ENCODE results near the gene SEPTIN5. TPM values are rescaled to one million over a fixed set of nuclear protein-coding genes. Genes with fewer than 3 reads are reported as not detected.
A peak's percentile ranks its signal among the peaks of the same experiment; 100 is the strongest.
"Not testable (repeated sequence)": the region's sequence is repeated elsewhere in the genome, so short reads cannot be mapped to it uniquely, and the experiment has no call there.

SEPTIN5 gene
- total RNA-seq, result 22.5 TPM

DNA sequence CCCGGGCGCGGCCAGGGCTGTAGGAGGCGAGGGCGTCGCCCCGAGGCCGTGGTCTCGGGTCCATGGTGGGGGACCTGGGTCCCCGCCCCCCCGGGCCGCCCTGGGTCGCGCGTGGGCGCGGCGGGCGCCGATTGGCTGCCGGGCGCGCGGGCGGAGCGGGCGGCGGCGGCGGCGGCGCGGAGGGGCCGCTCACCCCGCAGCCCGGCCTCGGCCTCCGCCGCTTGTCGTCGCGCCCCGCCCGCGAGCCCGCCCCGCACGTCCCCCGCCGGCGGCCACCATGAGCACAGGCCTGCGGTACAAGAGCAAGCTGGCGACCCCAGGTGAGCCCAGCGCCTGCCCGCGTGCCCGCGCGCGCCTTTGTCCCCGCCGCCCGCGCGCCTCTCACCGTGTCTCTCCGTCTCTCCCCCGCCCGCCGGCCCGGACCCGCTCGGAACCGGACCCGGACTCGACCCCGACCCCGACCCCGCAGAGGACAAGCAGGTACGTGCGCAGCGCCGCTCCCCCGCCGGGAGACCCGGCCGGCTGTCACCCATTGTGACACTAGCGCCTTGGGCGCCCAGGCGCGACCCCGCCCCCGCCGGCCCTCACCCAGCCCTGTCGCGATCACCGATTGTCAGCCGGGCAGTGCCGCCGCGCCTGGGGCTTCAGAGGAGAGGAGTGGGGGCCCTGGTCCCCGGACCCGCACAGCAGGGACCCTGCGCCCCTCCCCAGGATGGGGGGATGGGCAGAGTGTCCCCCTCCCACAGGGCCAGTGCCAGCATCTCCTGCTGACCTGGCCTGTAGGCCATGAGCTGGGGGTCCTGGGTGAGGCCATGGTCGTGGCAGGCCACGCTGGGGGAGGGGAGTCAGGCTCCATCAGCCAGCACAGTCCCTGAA is at the start of gene SEPTIN5:
TSS of gene SEPTIN5 (plus strand) at position 192 of the 876 bp plus-strand sequence. CDS start at position 278, 86 bp downstream.
- intact Hi-C loops (cut with DNase I), result no loop called here
- DNase-seq (ENCODE audit: low spot score) (no peak), ATAC-seq (no peak)

DNA sequence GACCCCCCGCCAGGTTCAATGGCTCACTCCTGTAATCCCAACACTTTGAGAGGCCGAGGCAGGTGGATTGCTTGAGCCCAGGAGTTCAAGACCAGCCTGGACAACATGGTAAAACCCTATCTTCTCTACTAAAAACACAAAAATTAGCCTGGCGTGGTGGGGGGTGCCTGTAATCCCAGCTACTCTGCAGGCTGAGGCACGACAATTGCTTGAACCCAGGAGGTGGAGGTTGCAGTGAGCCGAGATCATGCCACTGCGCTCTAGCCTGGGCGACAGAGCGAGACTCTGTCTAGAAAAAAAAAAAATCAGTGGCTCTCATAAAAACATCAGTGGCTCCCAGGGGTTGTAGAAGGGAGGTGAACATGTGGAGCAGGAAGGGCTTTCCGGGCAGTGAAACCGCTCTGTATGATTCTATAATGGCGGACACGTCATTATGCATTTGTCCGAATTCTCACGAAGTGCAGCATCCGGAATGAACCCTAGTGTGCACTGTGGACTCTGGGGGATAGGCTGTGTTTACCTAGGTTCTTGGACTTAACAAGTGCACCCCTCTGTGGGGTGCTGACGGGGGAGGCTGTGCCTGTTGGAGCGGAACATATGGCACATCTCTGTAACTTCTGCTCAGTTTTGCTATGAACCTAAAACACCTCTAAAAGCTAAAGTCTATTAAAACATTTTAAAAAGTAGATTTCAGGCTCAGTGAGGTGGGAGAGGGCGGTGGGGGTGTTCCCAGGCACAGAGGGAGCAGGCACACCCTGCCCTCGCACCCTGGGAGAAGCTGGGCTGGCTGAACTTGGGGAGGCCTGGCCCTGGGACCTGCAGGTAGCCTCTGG is 49.1 kb upstream of the SEPTIN5 start:
- intact Hi-C loops (cut with DNase I), result no loop called here
- ATAC-seq (no peak), DNase-seq (ENCODE audit: low spot score) (no peak)

DNA sequence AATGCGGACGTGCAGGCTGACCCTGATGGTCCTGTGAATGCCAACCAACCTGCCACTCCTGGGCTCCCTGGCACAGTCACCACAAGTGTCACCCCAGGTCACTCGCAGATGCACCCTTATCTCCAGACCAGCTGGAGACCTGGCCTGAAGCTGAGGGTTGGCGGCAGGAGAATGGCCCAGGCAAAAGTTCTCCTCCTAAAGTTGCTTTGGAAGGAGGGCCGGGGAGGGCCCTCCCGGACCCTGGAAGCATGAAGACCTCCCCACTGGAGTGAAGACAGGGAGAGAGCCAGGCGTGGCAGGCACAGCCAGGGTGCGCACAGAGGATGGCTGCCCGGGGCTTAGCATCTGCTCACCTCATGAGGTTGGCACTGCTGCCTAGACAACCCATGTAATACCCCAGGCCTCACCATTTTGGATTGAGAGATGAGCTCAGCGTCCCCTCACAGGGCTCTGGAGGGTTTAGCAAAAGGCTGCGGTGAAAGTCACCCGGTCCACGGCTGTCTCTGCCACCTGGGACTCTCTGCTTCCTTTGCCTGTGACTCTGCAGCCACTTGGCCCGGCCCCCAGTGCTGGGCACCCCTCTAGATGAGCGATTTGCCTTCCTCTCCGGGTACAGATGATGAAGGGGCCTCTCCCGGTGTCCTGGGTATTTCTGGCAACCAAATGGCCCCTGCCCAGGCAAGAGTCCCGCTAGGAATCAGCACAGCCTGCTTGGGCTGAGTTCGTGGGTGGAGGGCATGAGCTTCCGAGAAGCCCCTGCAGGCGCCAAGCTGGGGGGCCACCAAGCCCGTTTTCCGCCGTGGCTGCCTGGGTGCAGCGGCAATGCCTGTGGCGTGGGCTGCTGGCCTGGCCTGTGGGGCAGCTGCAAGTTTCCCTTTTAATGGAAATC is 48.3 kb upstream of the SEPTIN5 start:
- ATAC-seq (no peak), DNase-seq (ENCODE audit: low spot score) (no peak)
- intact Hi-C loops (cut with DNase I), result no loop called here

DNA sequence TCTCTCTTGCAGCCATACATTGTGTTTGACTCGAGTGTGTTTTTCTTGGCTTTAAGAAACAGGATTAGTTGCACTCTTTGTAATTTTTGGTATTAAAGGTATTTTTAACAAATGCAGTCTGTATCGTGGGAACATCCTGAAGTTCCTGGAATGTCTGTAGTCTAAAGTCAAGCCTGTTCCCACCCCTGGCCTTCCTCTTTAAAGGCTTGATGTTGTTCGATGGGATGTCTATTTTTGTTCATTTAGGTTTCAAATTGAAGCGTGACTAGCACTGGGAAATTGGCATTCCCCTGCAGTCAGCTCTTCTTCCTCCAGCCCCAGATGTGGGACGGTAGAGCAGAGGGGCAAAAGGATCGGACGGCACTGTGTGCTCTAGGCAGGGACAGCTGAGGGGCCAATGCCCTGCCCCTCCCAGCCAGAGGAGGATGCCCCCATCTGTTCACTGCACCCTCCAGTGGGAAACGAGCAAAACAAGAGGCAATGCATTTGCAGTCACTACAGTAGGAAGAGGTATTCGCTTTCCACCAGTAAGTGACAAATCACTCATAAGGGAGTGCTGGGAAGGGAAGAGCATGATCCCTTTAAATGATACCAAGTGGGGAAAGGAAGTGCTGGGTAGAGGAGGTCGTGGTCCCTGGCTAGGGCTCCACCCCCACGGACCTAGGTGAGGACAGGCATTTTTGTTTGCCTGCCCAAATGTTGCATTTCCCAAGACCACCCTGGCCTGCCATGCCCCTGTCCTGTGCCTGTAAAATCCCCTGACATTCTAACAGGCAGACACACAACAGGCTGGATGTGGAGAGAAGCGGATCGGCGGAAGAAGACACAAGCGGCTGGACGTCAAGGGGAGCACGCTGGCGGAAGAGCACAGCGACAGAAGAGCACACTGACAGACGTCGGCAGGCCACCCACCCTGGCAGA is 47.4 kb upstream of the SEPTIN5 start:
- intact Hi-C loops (cut with DNase I), result no loop called here
- ATAC-seq (no peak), DNase-seq (ENCODE audit: low spot score) (no peak)

DNA sequence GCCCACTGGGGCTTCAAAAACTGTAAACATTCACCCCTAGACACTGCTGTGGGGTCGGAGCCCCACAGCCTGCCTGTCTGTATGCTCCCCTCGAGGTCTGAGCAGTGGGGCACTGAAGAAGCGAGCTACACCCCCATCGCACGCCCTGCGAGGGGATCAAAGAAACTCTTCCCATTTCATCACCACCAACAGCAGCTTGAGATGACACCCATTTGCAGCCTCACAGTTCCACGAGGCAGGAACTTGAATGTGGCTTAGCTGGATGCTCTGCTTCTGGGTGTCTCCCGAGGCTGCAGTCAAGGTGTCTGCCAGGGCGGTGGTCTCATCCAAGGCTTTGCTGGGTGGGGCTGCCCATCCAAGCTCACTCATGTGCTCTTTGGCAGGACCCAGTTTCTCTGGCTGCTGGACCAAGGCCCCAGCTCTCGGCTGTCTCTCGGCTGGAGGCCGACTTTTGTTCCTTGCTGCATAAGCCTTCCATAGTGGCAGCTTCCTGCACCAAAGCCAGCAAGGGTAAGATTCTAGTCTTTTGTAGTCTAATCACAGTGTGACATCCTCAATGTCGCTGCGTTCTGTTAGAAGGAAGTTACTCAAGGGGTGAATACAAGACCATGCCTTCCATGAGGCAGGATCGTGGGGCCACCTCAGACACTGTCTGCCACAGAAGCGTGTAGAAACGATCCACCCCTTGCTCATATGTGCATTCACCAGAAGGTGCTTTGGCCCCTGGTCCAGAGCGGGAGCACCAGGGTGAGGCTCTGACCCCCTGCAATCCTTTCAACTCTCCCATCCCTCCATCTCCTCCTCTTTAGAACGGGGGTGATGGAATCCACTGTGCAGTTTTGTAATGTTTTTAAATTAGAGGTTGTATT is 46.2 kb upstream of the SEPTIN5 start:
- intact Hi-C loops (cut with DNase I), result no loop called here
- no peak for DNase-seq (ENCODE audit: low spot score)
- no peak for ATAC-seq

DNA sequence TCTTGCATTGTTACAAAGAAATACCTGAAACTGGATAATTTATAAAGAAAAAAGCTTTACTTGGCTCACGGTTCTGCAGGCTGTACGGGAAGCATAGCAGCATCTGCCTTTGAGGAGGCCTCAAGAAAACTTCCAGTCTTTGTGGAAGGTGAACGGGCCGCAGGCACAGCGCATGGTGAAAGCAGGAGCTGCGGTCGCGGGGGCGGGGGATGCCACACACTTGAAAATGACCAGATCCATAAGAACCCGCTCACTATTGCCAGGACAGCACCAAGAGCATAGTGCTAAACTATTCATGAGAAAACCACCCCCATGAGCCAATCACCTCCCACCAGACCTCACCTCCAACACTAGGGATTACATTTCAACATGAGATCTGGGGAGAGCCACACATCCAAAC is 45.6 kb upstream of the SEPTIN5 start:
- intact Hi-C loops (cut with DNase I), result no loop called here
- DNase-seq (ENCODE audit: low spot score) (no peak), ATAC-seq (no peak)

DNA sequence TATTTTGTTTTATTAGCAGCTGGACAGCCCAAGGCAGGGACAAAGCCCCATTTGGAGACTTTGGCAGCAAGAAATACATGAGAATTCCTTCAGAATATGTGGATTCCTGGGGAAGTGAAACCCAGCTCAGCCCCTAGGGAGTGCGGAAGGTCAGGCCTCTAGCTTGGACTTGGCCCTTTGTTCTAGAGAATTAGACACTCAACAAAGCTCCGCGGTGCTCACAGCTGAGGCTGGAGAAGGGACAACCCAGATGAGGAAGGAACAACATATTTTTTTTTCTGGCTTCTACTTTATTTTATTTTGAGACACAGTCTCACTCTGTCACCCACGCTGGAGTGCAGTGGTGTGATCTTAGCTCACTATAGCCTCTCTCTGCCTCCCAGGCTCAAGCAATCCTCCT is 44.7 kb upstream of the SEPTIN5 start:
- no peak for DNase-seq (ENCODE audit: low spot score)
- intact Hi-C loops (cut with DNase I), result no loop called here
- ATAC-seq, result peak; percentile 56

DNA sequence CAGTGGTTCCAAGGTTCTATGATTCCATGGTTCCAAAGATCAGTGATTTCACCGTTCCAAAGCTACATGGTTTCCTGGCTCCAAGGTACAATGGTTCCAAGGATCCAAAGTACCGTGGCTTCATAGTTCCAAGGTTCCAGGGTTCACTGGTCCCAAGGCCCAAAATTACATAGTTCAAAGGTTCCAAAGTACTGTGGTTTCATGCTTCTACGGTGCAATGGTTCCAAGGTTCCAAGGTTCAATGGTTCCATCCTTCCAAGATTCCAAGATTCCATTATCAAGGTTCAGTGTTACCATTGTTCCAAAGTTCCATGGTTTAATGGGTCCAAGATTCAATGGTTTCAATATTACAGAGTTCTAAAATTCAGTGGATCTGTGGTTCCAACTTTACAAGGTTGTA is 43.0 kb upstream of the SEPTIN5 start:
- DNase-seq (ENCODE audit: low spot score) (no peak), ATAC-seq (no peak)
- intact Hi-C loops (cut with DNase I), result no loop called here

DNA sequence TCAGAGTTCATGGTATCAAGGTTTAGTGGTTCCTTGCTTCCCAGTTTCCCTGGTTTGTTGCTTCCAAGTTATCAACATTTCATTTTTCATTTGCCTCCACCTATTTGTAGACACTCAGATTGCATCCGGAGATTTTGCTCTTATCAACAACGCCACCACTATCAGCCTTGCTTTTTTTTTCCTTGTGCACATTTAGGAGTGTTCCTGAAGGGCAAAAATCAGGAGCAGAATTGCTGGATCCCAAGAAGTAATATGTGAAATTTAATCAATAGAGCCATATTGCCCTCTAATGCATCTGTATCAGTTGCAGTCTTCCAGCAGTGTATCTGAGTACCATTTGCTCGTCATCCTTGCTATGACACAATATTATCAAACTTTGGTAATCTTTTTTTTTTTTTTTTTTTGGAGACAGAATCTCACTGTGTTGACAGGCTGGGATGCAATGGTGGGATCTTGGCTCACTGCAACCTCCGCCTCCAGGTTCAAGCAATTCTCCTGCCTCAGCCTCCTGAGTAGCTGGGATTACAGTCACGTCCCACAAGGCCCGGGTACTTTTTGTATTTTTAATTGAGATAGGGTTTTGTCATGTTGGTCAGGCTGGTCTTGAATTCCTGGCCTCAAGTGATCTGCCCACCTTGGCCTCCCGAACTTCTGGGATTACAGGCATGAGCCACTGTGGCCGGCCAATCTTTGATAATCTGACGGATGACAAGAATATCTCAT is 42.1 kb upstream of the SEPTIN5 start:
- DNase-seq (ENCODE audit: low spot score) (no peak), ATAC-seq (no peak)
- intact Hi-C loops (cut with DNase I), result no loop called here

DNA sequence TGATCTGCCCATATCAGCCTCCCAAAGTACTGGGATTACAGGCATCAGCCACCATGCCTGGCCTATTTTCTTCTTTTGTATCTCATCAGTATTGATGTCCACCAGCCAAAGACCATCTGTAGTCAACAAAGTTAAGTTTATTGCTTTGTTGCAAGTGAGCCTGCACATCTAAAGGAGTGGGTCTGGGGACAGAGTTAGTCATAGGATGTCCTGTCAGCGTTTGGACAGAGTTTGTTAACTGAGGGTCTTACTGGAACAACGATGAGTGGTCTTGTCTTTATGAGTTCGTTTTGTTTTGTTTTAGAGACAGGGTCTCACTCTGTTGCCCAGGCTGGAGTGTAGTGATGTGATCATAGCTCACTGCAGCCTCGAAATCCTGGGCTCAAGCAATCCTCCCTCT is 40.6 kb upstream of the SEPTIN5 start:
- ATAC-seq (no peak), DNase-seq (ENCODE audit: low spot score) (no peak)
- intact Hi-C loops (cut with DNase I), result no loop called here

DNA sequence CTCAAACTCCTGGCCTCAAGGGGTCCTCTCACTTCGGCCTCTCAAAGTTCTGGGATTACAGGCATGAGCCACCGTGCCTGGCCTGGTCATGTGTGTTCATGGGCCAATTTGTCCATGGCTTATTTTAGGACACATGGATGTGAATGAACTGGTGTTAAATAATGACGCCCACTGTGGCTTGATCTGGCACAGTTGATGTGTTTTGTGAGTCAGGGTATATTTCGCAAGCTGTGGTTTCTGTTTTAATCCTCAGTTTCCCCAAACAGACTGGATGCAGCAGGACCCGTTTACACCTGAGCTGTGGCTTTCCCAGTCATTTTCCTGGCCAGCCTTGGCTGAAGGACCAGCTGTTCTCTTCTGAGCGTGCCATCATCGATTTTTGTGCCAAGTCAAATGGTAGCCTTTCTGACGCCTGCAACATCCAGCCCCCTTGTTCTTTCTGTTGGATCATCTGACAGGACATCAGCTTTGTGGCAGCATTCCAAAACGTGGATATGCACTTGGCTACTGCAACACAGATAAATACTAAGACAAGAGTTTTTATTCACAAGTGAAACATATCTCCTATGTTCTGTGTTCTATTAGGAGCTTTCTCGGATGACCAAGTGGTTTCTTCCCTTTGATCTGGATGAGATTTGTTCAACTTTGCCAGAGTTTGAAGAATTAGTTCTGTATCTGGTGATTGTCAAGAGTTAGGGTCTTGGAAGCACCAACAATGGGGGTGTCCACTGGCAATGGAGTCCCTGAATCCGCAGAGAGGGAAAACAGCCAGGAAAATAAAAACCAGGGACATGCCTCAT is 40.0 kb upstream of the SEPTIN5 start:
- ATAC-seq (no peak), DNase-seq (ENCODE audit: low spot score) (no peak)
- intact Hi-C loops (cut with DNase I), result no loop called here

DNA sequence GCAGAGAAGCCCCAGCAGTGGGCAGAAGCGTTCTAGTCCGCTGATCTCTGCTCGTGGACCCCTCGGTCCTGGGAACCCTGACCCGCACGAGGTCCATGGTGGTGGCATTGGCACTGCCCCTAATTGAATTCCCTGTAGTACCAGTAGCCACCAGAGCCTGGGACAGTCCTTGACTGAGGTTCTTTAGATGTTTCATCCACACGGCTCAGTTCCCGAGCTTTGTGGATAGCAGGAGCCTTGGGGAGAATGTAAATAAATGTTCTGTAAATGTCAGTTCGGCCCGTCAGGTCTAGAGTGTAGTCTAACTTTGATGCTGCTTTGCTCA is 39.4 kb upstream of the SEPTIN5 start:
- intact Hi-C loops (cut with DNase I), result no loop called here
- ATAC-seq (no peak), DNase-seq (ENCODE audit: low spot score) (no peak)

DNA sequence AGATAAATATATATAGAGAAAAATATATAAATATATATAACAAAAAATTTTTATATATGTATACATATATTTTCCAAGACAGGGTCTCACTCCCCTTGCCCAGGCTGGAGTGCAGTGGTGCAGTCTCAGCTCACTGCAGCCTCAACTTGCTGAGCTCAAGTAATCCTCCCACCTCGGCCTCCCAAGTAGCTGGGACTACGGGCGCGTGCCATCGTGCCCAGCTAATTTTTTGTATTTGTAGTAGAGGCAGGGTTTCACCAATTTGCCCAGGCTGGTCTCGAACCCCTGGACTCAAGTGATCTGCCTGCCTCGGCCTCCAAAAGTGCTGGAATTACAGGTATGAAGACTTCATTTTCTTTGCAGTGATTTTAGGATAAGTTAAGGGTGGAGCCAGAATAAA is 38.9 kb upstream of the SEPTIN5 start:
- ATAC-seq (no peak), DNase-seq (ENCODE audit: low spot score) (no peak)
- intact Hi-C loops (cut with DNase I), result no loop called here

DNA sequence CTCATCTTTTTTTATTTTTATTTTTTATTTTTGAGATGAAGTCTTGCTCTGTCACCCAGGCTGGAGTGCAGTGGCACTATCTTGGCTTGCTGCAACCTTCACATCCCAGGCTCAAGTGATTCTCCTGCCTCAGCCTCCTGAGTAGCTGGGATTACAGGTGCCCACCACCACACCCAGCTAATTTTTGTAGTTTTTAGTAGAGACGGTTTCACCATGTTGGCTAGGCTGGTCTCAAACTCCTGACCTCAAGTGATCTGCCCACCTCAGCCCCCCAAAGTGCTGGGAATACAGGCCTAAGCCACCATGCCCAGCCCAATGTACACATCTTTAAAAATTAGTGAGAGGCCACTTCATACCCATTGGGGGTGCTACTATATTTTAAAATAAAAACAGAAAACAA is 37.9 kb upstream of the SEPTIN5 start:
- ATAC-seq; DNase-seq (ENCODE audit: low spot score); intact Hi-C loops (cut with DNase I): not testable (repeated sequence)

DNA sequence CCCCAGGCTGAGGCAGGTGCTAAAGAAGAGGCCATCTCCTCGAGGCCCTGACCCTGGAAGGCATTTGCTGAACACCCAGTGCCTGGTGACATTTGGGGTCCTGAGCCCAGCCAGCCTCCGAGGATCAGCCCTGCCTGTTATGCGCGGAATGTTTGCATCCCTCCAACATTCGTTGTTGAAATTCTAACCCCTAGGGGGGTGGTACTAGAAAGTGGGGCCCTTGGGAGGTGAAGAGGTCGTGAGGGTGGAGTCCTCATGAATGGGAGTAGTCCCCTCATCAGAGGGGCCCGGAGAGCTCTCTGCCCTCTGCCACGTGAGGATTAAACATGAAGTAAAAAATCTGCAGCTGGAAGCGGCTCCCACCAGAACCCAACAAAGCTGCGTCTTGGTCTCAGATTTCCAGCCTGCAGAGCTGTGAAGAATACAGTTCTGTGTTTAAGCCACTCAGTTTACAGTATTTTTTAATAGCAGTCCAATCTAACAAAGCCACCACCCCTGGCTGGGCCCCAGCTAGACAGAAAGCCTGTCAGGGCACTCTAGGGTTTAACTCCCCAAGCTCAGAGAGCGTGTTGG is 35.3 kb upstream of the SEPTIN5 start:
- ATAC-seq, result peak; percentile 10
- intact Hi-C loops (cut with DNase I), result no loop called here
- DNase-seq (ENCODE audit: low spot score), result no peak

All from sciatic nerve (tissue), 2 donors.